Vagina (tissue), 2 donors: ENCODE measurements around the gene ZNF337. TPM values are rescaled to one million over a fixed set of nuclear protein-coding genes. Genes with fewer than 3 reads are reported as not detected.
"Not testable (repeated sequence)": the region's sequence is repeated elsewhere in the genome, so short reads cannot be mapped to it uniquely, and the experiment has no call there.

Experiments used
- DNase-seq, 2 donors: peaks; one replicate each; pipeline ENCODE4 v3.0.0-alpha.2; 2017; ENCODE audit errors: extremely low spot score in 2 of 2
- H3K27ac ChIP-seq: fragments of 200-600 bp; sonication (generic); one replicate; pipeline ENCODE4 v1.5.1; 2019
- H3K27me3 ChIP-seq: fragments of 200-600 bp; sonication (generic); one replicate; pipeline ENCODE4 v1.5.1; 2019
- H3K36me3 ChIP-seq, 2 donors: fragments of 200-600 bp; sonication (generic); one replicate each; pipeline ENCODE4 v1.5.1; 2017 to 2019
- H3K4me1 ChIP-seq: fragments of 200-600 bp; sonication (generic); one replicate; pipeline ENCODE4 v1.5.1; 2019
- H3K4me3 ChIP-seq, 2 donors: fragments of 200-600 bp; sonication (generic); 1 replicate in 1 of 2; 2 replicates in 1 of 2; pipeline ENCODE4 v1.5.1; 2016 to 2019
- H3K9me3 ChIP-seq: fragments of 200-600 bp; sonication (generic); one replicate; pipeline ENCODE4 v1.5.1; 2019
- CTCF ChIP-seq, 3 experiments: fragments of 450-650 bp in 2 of 3; fragments of 200-600 bp in 1 of 3; sonication (generic) in 1 of 3; IDR thresholded peaks; one replicate each; pipeline ENCODE4 v1.5.1; 2017 to 2019; ENCODE audit warnings: antibody characterized with exemption in 3 of 3, mild to moderate bottlenecking in 2 of 3, moderate library complexity in 2 of 3
- POLR2A ChIP-seq, 2 donors: fragments of 450-650 bp; IDR thresholded peaks; one replicate each; pipeline ENCODE4 v1.6.1; 2017; ENCODE audit warnings: antibody characterized with exemption in 2 of 2, mild to moderate bottlenecking in 2 of 2, moderate library complexity in 2 of 2
- POLR2AphosphoS5 ChIP-seq, 2 donors: sonication (generic); formaldehyde crosslinking; IDR thresholded peaks; one replicate each; pipeline ENCODE4 v1.9.0; 2017; ENCODE audit warnings: antibody characterized with exemption in 2 of 2, mild to moderate bottlenecking in 2 of 2, low read depth in 1 of 2; ENCODE audit not compliant: insufficient read depth in 1 of 2
- intact Hi-C: fragments of 100-400 bp; cut with DNase I; formaldehyde crosslinking; loops from one replicate; pipeline ENCODE4 v1.15.1; 2023
- total RNA-seq: library from RNA; depleted of rRNA; stranded (reverse); fragments of >200 nt; gene quantifications from one replicate; pipeline ENCODE4 v1.2.3, GENCODE V29; 2016

ZNF337 gene
- total RNA-seq, 1 donor from 2014 or later, result 20.1 TPM

GRCh38 chr20:25705830-25706351 is 9.2 kb upstream of the ZNF337 start:
- intact Hi-C loops, result no loop called here
- TF ChIP-seq POLR2A (IDR thresholded peaks at IDR 0.05) (no peak), CTCF (IDR thresholded peaks at IDR 0.05) (no peak), POLR2AphosphoS5 (IDR thresholded peaks at IDR 0.05; ENCODE audit: insufficient read depth in 1 of 2, low read depth in 1 of 2) (no peak)

GRCh38 chr20:25704303-25704702 is 7.7 kb upstream of the ZNF337 start:
- intact Hi-C loops, DNase-seq, H3K4me1 ChIP-seq, H3K4me3 ChIP-seq, H3K9me3 ChIP-seq, H3K36me3 ChIP-seq, H3K27ac ChIP-seq, H3K27me3 ChIP-seq: not testable (repeated sequence)

More at GRCh38 chr20:25705830-25706351, 9.2 kb upstream of the ZNF337 start:
- no peaks in the 10 kb centered on the region for H3K9me3 ChIP-seq
- no peaks in the 10 kb centered on the region for H3K36me3 ChIP-seq
- H3K4me3 ChIP-seq, result no peak overlapping the region
- no peak overlapping the region for H3K27ac ChIP-seq
- H3K4me1 ChIP-seq, result no peaks in the 10 kb centered on the region
- peak in 1 of 2 donors; percentile 52 for DNase-seq
- H3K27me3 ChIP-seq, result no peaks in the 10 kb centered on the region

- H3K36me3 ChIP-seq, H3K27me3 ChIP-seq, H3K27ac ChIP-seq, H3K4me3 ChIP-seq, DNase-seq, intact Hi-C loops, H3K9me3 ChIP-seq: not testable (repeated sequence)
- peaks cover 13% of the 10 kb centered on the region for H3K4me1 ChIP-seq
These were observed 4.2 kb upstream of the ZNF337 start for GRCh38 chr20:25700835-25701234.

- peaks cover 22% of the 10 kb centered on the region for H3K4me1 ChIP-seq
- no peak for DNase-seq
- no peaks in the 10 kb centered on the region for H3K27me3 ChIP-seq
- H3K9me3 ChIP-seq, result no peaks in the 10 kb centered on the region
- H3K4me3 ChIP-seq, result no peak overlapping the region
- no peak for TF ChIP-seq POLR2AphosphoS5 (IDR thresholded peaks at IDR 0.05; ENCODE audit: insufficient read depth in 1 of 2, low read depth in 1 of 2)
- TF ChIP-seq CTCF (IDR thresholded peaks at IDR 0.05), result no peak
- no peak for TF ChIP-seq POLR2A (IDR thresholded peaks at IDR 0.05)
- no peaks in the 10 kb centered on the region for H3K36me3 ChIP-seq
- H3K27ac ChIP-seq, result no peak overlapping the region
- intact Hi-C loops, result no loop called here
These were observed 3.3 kb upstream of the ZNF337 start for GRCh38 chr20:25699914-25700313.

- DNase-seq, result no peak
- Histone ChIP-seq H3K27ac (peak overlapping the region; percentile 87), H3K27me3 (no peaks in the 10 kb centered on the region), H3K36me3 (no peaks in the 10 kb centered on the region), H3K9me3 (no peaks in the 10 kb centered on the region), H3K4me3 (peak overlapping the region; percentile 94 to 95), H3K4me1 (peaks cover 29% of the 10 kb centered on the region)
- intact Hi-C loops, result no loop called here
- TF ChIP-seq CTCF (IDR thresholded peaks at IDR 0.05) (no peak), POLR2A (IDR thresholded peaks at IDR 0.05) (no peak), POLR2AphosphoS5 (IDR thresholded peaks at IDR 0.05; ENCODE audit: insufficient read depth in 1 of 2, low read depth in 1 of 2) (no peak)
These were observed 436 bp upstream of the ZNF337 start for GRCh38 chr20:25697132-25697446.

GRCh38 chr20:25695532-25696370 is 902 bp downstream of the ZNF337 start:
- TF ChIP-seq CTCF (IDR thresholded peaks at IDR 0.05) (no peak), POLR2AphosphoS5 (IDR thresholded peaks at IDR 0.05; ENCODE audit: insufficient read depth in 1 of 2, low read depth in 1 of 2) (no peak), POLR2A (IDR thresholded peaks at IDR 0.05) (no peak)
- H3K4me3 ChIP-seq, result peak overlapping the region; percentile 94 to 95
- intact Hi-C loops, result no loop called here
- H3K27me3 ChIP-seq, result no peaks in the 10 kb centered on the region
- peaks cover 29% of the 10 kb centered on the region for H3K4me1 ChIP-seq
- H3K27ac ChIP-seq, result peak overlapping the region; percentile 87
- DNase-seq, result peak in 1 of 2 donors; percentile 58
- no peaks in the 10 kb centered on the region for H3K36me3 ChIP-seq
- no peaks in the 10 kb centered on the region for H3K9me3 ChIP-seq
